Measurements from ENCODE around the gene HSD3B1.
"Not testable (repeated sequence)": the region's sequence is repeated elsewhere in the genome, so short reads cannot be mapped to it uniquely, and the experiment has no call there.

Gene HSD3B1

GRCh38 chr1:119552656-119553055, 45.6 kb downstream of the HSD3B1 start:
- DNase-seq (ENCODE audit: low read depth in 1 of 2, low spot score in 1 of 2), result not testable (repeated sequence)

- DNase-seq (ENCODE audit: low read depth in 1 of 2, low spot score in 1 of 2), result not testable (repeated sequence)
These were observed 46.5 kb downstream of the HSD3B1 start for GRCh38 chr1:119553302-119554071.

DNA sequence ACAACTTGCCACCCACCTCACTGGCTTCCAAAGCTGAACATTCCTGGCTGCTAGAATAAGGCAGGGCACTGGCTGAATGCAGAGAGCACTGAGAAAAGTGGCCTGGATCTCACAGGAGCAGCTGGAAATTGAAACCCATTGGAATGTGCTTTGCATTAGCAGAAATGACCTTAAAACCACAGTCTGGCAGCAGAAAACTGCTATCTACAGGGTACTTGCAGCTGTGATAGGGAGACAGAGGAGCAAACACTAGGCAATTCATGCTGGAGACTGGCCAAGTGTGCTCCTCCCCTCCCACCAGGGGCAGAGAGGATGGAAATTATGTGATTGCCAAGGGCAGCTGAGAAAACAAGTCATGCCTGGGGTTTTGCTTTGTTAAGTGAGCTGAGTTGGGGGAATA, 47.2 kb downstream of the HSD3B1 start:
- no peak for DNase-seq (ENCODE audit: low read depth in 1 of 2, low spot score in 1 of 2)

GRCh38 chr1:119556423-119556822, 49.4 kb downstream of the HSD3B1 start:
- no peak for DNase-seq (ENCODE audit: low read depth in 1 of 2, low spot score in 1 of 2)

GRCh38 chr1:119560402-119560801, 53.4 kb downstream of the HSD3B1 start:
- not testable (repeated sequence) for DNase-seq (ENCODE audit: low read depth in 1 of 2, low spot score in 1 of 2)

- no peak for DNase-seq (ENCODE audit: low read depth in 1 of 2, low spot score in 1 of 2)
These were observed 57.5 kb downstream of the HSD3B1 start for GRCh38 chr1:119564548-119564947.
